ENCODE data around the gene EFCAB5.
"Not testable (repeated sequence)": the region's sequence is repeated elsewhere in the genome, so short reads cannot be mapped to it uniquely, and the experiment has no call there.

The EFCAB5 gene

GRCh38 chr17:30021708-30022317 lies 80.4 kb downstream of the EFCAB5 start:
- DNase-seq = peak; percentile 57

GRCh38 chr17:30025325-30025724 lies 83.9 kb downstream of the EFCAB5 start:
- not testable (repeated sequence) for DNase-seq

GRCh38 chr17:30027676-30028075 lies 86.2 kb downstream of the EFCAB5 start:
- no peak for DNase-seq

- DNase-seq = no peak
These were observed 89.9 kb downstream of the EFCAB5 start for GRCh38 chr17:30031214-30031869.

- no peak for DNase-seq
These were observed 93.9 kb downstream of the EFCAB5 start for GRCh38 chr17:30035369-30035768.

- DNase-seq = peak; percentile 16
These were observed 99.5 kb downstream of the EFCAB5 start for GRCh38 chr17:30040719-30041518.

GRCh38 chr17:30041551-30041950 lies 100.1 kb downstream of the EFCAB5 start:
- DNase-seq = no peak

- DNase-seq = no peak
These were observed 120.9 kb downstream of the EFCAB5 start for GRCh38 chr17:30062372-30062771.

- no peak for DNase-seq
These were observed 123.3 kb downstream of the EFCAB5 start for GRCh38 chr17:30064738-30065137.

- no peak for DNase-seq
These were observed 127.0 kb downstream of the EFCAB5 start for GRCh38 chr17:30068465-30068864.

GRCh38 chr17:30074254-30074653 lies 132.8 kb downstream of the EFCAB5 start:
- no peak for DNase-seq

GRCh38 chr17:30074730-30075129 lies 133.3 kb downstream of the EFCAB5 start:
- no peak for DNase-seq

- no peak for DNase-seq
These were observed 141.3 kb downstream of the EFCAB5 start for GRCh38 chr17:30082773-30083172.

- no peak for DNase-seq
These were observed 143.4 kb downstream of the EFCAB5 start for GRCh38 chr17:30084788-30085187.

GRCh38 chr17:30086896-30087295 lies 145.5 kb downstream of the EFCAB5 start:
- DNase-seq = no peak

GRCh38 chr17:30087431-30087830 lies 146.0 kb downstream of the EFCAB5 start:
- not testable (repeated sequence) for DNase-seq

GRCh38 chr17:30091121-30091670 lies 149.8 kb downstream of the EFCAB5 start:
- DNase-seq = no peak

- no peak for DNase-seq
These were observed 150.3 kb downstream of the EFCAB5 start for GRCh38 chr17:30091771-30092170.

- no peak for DNase-seq
These were observed 151.5 kb downstream of the EFCAB5 start for GRCh38 chr17:30092886-30093285.

- peak; percentile 54 for DNase-seq
These were observed 152.2 kb downstream of the EFCAB5 start for GRCh38 chr17:30093463-30094147.

- peak; percentile 22 for DNase-seq
These were observed 154.2 kb downstream of the EFCAB5 start for GRCh38 chr17:30095507-30096244.

- no peak for DNase-seq
These were observed 160.4 kb downstream of the EFCAB5 start for GRCh38 chr17:30101686-30102390.

Measured in NCI-H1105 treated with DMSO at 0.1 percent for 48 hours (cell line).